SJCRH30 (cell line): ENCODE results near the gene DPEP2NB. TPM values are rescaled to one million over a fixed set of nuclear protein-coding genes. Genes with fewer than 3 reads are reported as not detected.
A peak's percentile ranks its signal among the peaks of the same experiment; 100 is the strongest.
"Not testable (repeated sequence)": the region's sequence is repeated elsewhere in the genome, so short reads cannot be mapped to it uniquely, and the experiment has no call there.

Experiments
- DNase-seq, 2 experiments: peaks; one replicate each; pipeline ENCODE4 v3.0.0-alpha.2; 2015 to 2020
- H3K27ac ChIP-seq: fragments of 250-450 bp; sonication (Bioruptor Pico); 2 replicates; pipeline ENCODE4 v1.5.1; 2020; ENCODE audit warnings: mild to moderate bottlenecking, moderate library complexity
- H3K27me3 ChIP-seq: fragments of 250-450 bp; sonication (Bioruptor Pico); 2 replicates; pipeline ENCODE4 v1.5.1; 2020; ENCODE audit warnings: mild to moderate bottlenecking, moderate library complexity
- H3K36me3 ChIP-seq: fragments of 250-450 bp; sonication (Bioruptor Pico); 2 replicates; pipeline ENCODE4 v1.5.1; 2020; ENCODE audit warnings: mild to moderate bottlenecking, moderate library complexity
- H3K4me1 ChIP-seq: fragments of 250-450 bp; sonication (Bioruptor Pico); 2 replicates; pipeline ENCODE4 v1.5.1; 2020; ENCODE audit warnings: mild to moderate bottlenecking, moderate library complexity
- H3K4me3 ChIP-seq: fragments of 250-450 bp; sonication (Bioruptor Pico); 2 replicates; pipeline ENCODE4 v1.5.1; 2020; ENCODE audit warnings: mild to moderate bottlenecking, moderate library complexity
- H3K9me3 ChIP-seq: fragments of 250-450 bp; sonication (Bioruptor Pico); replicated peaks from 2 replicates; pipeline ENCODE4 v1.5.1; 2020; ENCODE audit warnings: mild to moderate bottlenecking, moderate library complexity
- total RNA-seq: library from RNA; depleted of rRNA; stranded (reverse); fragments of >200 nt; shearing (Covaris generic); gene quantifications from 2 replicates; pipeline ENCODE4 v1.2.3, GENCODE V29; 2014

Gene DPEP2NB
- total RNA-seq, 1 experiment from 2014 or later, result not detected

DNA sequence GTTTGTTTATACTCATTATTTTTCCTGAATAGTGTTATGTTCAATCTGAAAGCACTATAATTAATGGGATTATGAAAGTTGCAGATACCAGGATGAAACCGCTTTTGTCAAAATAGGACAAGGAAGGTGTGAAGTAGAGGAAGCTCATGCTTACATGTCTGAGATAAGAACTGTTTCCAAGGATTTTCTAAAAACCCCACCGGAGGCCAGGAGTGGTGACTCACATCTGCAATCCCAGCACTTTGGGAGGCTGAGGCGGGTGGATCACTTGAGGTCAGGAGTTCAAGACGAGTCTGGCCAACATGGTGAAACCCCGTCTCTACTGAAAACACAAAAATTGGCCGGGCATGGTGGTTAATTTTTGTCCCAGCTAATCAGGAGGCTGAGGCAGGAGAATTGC, 14.4 kb upstream of the DPEP2NB start:
- H3K9me3 ChIP-seq, H3K36me3 ChIP-seq, DNase-seq, H3K4me3 ChIP-seq, H3K4me1 ChIP-seq, H3K27ac ChIP-seq, H3K27me3 ChIP-seq: not testable (repeated sequence)

DNA sequence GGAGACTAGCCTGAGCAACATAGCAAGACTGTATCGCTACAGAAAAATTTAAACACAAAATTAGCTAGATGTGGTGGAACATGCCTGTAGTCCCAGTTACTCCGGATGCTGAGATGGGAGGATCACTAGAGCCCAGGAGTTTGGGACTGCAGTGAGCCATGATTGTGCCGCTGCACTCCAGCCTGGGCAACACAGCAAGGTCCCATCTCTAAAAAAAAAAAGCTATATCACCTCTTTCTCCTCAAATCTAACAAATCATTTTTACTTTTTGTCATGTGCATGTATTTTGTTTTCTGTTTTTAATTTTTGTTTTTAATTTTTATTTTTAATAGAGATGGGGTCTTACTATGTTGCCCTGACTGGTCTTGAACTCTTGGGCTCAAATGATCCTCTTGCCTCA, 13.3 kb upstream of the DPEP2NB start:
- no peaks in the 10 kb centered on the region for H3K27me3 ChIP-seq
- H3K4me1 ChIP-seq, result no peaks in the 10 kb centered on the region
- no peak for DNase-seq
- H3K36me3 ChIP-seq, result no peaks in the 10 kb centered on the region
- no peak overlapping the region for H3K4me3 ChIP-seq
- H3K9me3 ChIP-seq, result no peaks in the 10 kb centered on the region
- H3K27ac ChIP-seq, result no peak overlapping the region

DNA sequence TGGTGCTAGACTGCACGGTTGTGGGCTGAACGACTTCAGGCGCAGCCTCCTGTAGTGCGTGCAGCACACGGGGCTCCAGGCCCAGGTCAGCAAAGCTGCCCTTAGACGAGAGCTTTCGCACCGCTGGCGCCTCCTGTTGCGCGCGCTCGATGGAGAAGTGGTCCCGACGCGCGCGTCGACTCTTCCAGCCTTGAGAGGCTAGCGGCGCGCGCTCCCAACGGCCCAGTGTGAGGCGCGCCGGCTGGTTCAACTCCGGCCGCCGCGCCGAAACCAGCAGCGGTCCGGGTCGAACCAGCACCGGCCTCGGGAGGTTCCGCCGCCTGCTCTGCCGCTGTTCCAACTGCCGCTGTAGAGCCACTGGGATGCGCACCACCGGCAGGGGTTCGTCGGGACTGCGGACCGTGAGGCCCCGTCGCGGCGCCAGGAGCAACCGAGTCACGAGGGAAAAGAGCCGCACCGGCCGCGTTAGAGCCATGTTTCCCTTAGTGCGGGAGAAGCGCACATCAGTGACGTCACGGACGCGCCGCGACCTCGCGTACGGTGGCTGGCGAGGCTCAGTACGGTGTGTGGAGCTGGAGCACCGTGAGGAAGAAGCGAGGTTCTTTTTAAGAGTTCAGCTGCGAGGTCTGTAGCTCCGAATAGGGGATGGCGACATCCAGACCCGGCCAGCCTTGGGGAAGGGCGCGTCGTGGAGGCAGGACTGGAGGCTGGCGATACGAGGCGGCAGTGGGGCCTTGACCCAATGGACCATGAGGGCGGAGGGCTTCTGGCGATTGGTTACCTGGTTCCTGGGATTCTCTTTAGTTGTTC, 7.2 kb upstream of the DPEP2NB start, which contains the start of the genes DDX28 and DUS2:
TSS of gene DDX28 (minus strand) at position 505 of the 810 bp plus-strand sequence. CDS start at position 475, 30 bp downstream.
TSS of gene DUS2 (plus strand) at position 557 of the 810 bp plus-strand sequence. CDS start 14,740 bp downstream, outside the sequence.
- Histone ChIP-seq H3K9me3 (no peaks in the 10 kb centered on the region), H3K36me3 (no peaks in the 10 kb centered on the region), H3K27me3 (no peaks in the 10 kb centered on the region), H3K4me3 (peak within 1 kb of the TSS; percentile 98), H3K27ac (peak within 1 kb of the TSS; percentile 86), H3K4me1 (no peaks in the 10 kb centered on the region; the same call in 1 of the 2 replicates)
- peak; percentile 84 to 85 for DNase-seq

DNA sequence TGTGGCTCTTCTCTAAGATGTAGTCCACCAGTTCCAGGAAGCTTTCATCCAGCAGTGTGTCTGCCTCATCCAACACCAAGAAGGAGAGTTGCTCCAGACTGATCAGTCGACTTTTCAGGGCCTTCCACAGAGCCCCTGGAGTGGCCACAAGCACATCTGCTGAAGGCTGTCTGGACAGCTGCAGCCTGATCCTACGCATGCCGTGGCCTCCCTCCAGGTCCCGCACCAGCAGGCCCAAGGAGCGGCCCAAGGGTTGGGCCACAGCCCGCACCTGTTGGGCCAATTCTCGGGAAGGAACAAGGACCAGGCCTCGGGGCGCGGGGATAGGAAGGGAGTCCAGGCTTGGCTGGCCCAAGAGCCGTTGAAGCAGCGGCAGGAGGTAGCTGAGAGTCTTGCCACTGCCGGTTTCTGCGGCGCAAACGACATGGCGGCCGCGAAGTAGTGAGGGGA, 6.6 kb upstream of the DPEP2NB start:
- Histone ChIP-seq H3K27ac (peak overlapping the region; percentile 86), H3K4me3 (peak overlapping the region; percentile 98), H3K4me1 (no peaks in the 10 kb centered on the region; the same call in 1 of the 2 replicates), H3K9me3 (no peaks in the 10 kb centered on the region), H3K27me3 (no peaks in the 10 kb centered on the region), H3K36me3 (no peaks in the 10 kb centered on the region)
- DNase-seq, result peak; percentile 27 to 41

DNA sequence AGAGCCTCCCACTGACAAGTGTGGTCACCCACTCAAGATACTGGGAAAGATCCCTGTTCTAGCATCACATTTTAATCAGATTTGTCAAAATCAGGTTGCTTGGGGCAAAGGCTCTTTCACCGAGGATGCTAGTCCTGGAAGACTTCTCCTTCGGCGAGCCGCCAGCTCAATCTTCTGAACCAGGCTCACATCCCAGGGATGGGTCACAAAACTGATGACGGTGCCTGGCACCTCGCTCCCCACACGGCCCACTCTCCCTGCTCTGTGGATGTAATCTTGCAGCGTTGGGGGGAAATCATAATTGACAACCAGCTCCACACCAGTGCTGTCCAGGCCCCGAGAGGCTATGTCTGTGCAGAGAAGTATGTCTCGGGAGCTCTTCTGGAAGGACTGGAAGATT, 5.8 kb upstream of the DPEP2NB start:
- Histone ChIP-seq H3K36me3 (no peaks in the 10 kb centered on the region), H3K4me1 (no peaks in the 10 kb centered on the region; the same call in 1 of the 2 replicates), H3K27me3 (no peaks in the 10 kb centered on the region), H3K27ac (no peak overlapping the region), H3K4me3 (no peak overlapping the region), H3K9me3 (no peaks in the 10 kb centered on the region)
- no peak for DNase-seq

DNA sequence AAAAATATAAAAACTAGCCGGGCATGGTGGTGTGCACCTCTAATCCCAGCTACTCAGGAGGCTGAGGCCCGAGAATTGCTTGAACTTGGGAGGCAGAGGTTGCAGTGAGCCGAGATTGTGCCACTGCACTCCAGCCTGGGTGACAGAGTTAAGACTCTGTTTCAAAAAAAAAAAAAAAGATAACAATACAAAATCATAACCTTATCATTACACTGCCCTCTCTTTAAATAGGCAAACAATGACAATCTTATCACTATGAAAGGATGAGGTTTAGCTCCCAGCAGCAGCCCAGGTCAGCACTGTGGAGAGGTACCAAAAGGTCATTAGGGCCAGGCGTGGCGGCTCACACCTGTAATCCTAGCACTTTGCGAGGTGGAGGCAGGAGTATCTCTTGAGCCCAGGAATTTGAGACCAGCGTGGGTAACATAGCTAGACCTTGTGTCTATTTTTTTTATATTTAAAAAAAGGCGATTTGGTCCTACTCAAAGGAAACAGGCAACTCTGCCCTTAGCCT, 3.5 kb upstream of the DPEP2NB start:
- no peaks in the 10 kb centered on the region for H3K36me3 ChIP-seq
- DNase-seq, result no peak
- H3K27me3 ChIP-seq, result no peaks in the 10 kb centered on the region
- no peak overlapping the region for H3K4me3 ChIP-seq
- H3K4me1 ChIP-seq, result no peaks in the 10 kb centered on the region; the same call in 1 of the 2 replicates
- H3K27ac ChIP-seq, result no peak overlapping the region
- no peaks in the 10 kb centered on the region for H3K9me3 ChIP-seq

DNA sequence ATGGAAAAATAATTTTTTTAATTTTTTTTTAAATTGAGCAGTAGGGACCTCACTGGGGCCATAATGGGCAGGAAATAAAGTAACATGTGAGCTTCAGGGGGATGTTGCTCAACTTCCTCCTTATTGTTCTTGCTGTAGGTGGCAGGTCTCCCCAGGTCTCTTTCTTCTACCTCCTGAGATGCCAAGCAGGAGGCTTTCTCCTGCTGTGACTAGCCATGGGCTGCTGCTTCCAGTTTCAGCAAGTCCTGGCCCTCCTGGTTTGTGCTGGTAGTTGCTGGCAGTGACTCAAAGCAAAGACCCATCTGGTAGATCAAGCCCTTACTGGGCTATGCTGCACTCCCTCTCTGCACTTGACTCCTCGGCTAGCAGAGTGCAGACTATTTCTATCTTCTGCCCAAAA, 2.3 kb downstream of the DPEP2NB start:
- no peaks in the 10 kb centered on the region for H3K4me1 ChIP-seq
- no peak overlapping the region for H3K27ac ChIP-seq
- no peaks in the 10 kb centered on the region for H3K9me3 ChIP-seq
- H3K36me3 ChIP-seq, result no peaks in the 10 kb centered on the region
- H3K27me3 ChIP-seq, result no peaks in the 10 kb centered on the region
- H3K4me3 ChIP-seq, result no peak overlapping the region
- DNase-seq, result no peak

DNA sequence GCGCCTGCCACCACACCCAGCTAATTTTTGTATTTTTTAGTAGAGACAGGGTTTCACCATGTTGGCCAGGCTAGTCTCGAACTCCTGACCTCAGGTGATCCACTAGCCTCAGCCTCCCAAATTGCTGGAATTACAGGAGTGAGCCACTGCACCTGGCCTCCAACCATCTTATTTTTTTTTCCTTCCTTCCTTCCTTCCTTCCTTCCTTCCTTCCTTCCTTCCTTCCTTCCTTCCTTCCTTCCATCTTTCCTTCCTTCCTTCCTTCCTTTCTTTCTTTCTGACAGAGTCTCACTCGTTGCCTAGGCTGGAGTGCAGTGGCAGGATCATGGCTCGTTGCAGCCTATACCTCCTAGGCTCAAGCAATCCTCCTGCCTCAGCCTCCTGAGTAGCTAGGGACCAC, 5.8 kb downstream of the DPEP2NB start:
- H3K4me3 ChIP-seq, DNase-seq, H3K4me1 ChIP-seq, H3K9me3 ChIP-seq, H3K27me3 ChIP-seq, H3K27ac ChIP-seq, H3K36me3 ChIP-seq: not testable (repeated sequence)

DNA sequence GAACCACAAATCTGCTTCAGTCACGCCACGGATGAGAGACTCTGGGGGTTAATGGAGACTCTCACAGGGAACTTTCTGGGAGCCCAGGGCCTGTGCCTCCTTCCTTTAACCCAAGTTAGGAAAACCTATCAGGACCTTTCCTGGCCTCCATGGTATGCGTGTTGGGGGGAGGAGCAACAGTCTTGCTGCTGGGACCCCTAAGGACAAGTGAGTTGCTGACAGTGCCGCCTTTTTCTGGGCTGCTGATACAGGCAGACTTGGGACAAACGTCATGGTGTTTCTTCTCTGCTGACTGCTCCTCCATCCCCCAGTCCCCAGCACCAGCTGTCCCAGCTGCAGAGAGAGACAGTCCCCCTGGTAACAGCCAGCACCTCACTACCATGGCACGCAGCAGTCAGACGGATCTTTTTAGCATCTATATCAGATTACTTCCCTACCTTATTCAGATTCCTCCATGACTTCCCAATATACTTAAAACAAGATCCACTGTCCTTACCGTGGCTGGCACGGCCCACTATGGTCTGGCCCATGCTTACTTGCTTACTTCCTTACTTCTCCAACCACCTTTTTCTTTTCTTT, 6.5 kb downstream of the DPEP2NB start:
- Histone ChIP-seq H3K9me3 (no peaks in the 10 kb centered on the region), H3K27me3 (no peaks in the 10 kb centered on the region), H3K36me3 (no peaks in the 10 kb centered on the region), H3K27ac (no peak overlapping the region), H3K4me3 (no peak overlapping the region), H3K4me1 (no peaks in the 10 kb centered on the region)
- DNase-seq, result peak in 1 of 2 experiments; percentile 13

DNA sequence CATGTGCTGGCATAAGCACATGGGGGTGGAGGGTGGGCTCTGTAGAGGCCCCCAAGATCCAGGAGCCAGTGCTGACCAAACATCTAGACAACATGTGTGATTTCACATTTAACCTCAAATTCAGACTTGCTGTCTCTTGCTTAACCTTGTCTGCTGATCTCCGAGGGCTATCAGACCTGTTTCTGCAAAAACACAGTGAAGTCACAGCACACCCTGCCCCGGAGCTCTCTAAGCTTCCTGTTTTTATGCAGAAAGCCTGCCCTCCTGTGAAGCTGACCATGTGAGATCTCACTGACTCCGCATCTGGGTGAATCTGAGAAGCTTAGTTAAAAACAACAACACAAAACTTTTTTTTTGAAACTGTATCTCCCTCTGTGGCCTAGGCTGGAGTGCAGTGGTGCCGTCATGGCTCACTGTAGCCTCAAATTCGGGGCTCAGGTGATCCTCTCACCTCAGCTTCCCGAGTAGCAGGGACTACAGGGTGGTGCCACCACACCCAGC, 9.9 kb downstream of the DPEP2NB start:
- Histone ChIP-seq H3K27me3 (no peaks in the 10 kb centered on the region), H3K4me1 (no peaks in the 10 kb centered on the region), H3K36me3 (no peaks in the 10 kb centered on the region), H3K4me3 (no peak overlapping the region), H3K9me3 (no peaks in the 10 kb centered on the region), H3K27ac (no peak overlapping the region)
- DNase-seq, result peak in 1 of 2 experiments; percentile 21

DNA sequence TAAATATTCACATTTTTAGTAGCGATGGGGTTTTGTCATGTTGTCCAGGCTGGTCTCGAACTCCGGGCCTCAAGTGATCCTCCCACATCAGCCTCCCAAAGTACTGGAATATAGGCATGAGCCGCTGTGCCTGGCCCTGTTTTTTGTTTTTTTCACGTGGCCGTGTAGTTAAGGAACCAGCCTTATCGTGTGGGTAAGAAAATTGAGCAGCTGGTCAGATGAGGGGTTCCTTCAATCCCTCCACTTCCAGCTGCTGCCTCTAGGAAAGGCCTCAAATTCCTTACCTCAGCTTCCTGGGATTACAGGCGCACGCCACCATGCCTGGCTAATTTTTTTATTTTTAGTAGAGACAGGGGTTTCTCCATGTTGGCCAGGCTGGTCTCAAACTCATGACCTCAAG, 10.5 kb downstream of the DPEP2NB start:
- Histone ChIP-seq H3K4me3 (no peak overlapping the region), H3K27ac (no peak overlapping the region), H3K36me3 (no peaks in the 10 kb centered on the region), H3K4me1 (no peaks in the 10 kb centered on the region), H3K9me3 (no peaks in the 10 kb centered on the region), H3K27me3 (no peaks in the 10 kb centered on the region)
- peak in 1 of 2 experiments; percentile 41 for DNase-seq

DNA sequence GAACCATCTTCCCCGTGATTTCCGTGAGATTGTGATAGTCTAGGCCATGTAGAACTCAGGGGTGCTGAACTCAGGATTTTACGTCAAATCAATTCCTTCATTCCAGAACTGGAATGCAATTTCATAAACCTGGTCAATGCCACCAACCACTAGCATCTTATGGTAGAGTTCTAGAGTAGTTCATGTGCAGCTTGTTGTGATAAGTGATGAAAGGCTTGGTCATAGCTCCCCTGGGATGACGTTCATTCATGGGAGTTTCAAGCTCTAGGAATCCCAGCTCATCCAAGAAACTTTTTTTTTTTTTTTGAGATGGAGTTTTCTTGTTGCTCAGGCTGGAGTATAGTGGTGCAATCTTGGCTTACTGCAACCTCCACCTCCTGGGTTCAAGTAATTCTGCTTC, 12.7 kb downstream of the DPEP2NB start:
- no peak for DNase-seq
- Histone ChIP-seq H3K4me3 (no peak overlapping the region), H3K27ac (no peak overlapping the region), H3K9me3 (no peaks in the 10 kb centered on the region), H3K4me1 (no peaks in the 10 kb centered on the region), H3K27me3 (no peaks in the 10 kb centered on the region), H3K36me3 (no peaks in the 10 kb centered on the region)

DNA sequence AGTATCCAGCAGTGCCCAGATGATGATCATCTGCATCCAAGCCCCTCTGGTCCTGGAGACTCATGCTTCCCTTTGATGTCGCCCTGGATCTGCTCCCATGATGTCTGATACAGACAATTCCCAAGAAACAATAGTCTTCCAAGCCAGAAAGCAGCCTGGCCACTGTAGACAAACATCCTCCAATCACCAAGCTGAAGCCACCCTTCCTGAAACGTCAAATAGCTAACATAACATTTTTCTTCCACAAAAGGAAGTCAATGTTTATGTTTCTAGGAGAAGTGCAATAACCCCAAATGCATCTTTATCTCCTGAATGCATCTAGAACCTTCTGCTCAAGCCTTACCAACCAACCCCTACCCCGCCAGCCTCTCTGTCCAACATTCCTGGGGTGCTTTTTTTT, 15.3 kb downstream of the DPEP2NB start:
- no peak overlapping the region for H3K27ac ChIP-seq
- H3K9me3 ChIP-seq, result no peaks in the 10 kb centered on the region
- DNase-seq, result no peak
- H3K27me3 ChIP-seq, result no peaks in the 10 kb centered on the region
- H3K4me3 ChIP-seq, result no peak overlapping the region
- no peaks in the 10 kb centered on the region for H3K36me3 ChIP-seq
- H3K4me1 ChIP-seq, result no peaks in the 10 kb centered on the region

DNA sequence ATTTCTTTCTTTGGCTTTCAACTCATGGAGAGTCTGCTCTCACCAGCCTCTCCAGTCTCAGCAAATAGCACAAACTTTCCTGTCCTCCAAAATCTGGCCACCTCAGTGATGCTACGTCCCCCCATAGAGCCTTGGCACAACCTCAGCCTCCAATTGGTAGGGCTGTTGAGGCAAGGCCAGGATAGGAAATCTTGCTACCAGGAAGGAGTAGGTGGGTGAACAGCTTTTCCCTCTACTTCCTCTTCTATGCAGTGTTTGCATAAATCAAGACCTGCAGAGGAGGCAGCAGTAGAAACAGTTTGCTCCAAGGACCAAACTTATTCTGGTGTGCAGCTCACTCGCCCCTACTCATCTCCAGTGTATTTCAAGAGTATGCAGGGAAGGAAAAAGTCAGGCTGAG, 15.7 kb downstream of the DPEP2NB start:
- H3K4me1 ChIP-seq, result no peaks in the 10 kb centered on the region
- no peaks in the 10 kb centered on the region for H3K9me3 ChIP-seq
- H3K27ac ChIP-seq, result no peak overlapping the region
- H3K27me3 ChIP-seq, result no peaks in the 10 kb centered on the region
- H3K36me3 ChIP-seq, result no peaks in the 10 kb centered on the region
- no peak overlapping the region for H3K4me3 ChIP-seq
- no peak for DNase-seq
